HG03571 (cell line): ENCODE results near the gene LPCAT3.
A peak's percentile ranks its signal among the peaks of the same experiment; 100 is the strongest.

Experiments used
- ATAC-seq: cut with Tn5 transposase; IDR thresholded peaks from one replicate; pipeline ENCODE4 v1.9.1; 2021; ENCODE audit not compliant: unreplicated experiment

The LPCAT3 gene

DNA sequence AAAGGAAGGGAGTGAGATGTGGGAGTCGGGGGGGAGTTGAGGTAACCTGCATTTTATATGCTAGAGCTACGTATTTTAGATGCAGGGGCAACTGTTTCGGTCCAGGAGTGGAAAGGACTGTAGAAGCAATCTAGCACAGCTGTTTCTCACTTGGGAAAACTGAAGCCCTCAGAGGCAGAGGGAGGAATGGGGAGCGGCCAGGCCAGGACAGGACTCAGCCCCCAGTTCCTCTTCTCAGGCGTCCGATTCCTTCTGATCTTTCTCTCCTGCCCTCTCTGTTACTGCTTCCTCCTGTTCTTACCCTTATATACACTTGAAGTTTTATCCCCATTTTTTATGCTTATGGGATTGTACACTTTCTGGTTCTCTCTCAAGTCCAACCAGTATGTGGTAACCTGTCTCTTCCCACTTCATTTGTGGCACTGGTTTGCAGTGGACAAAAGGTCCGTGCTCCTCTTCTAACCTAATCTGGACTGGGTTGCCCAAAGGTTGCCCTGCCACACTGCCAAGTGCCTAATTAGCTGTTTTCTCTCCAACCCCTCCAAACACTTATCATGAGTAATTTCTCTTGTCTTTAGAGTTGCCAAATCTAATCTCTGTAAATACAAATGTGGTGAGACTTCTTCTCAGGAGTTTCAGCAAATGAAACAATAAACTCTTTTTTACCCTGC is 16.2 kb downstream of the LPCAT3 start:
- no peak for ATAC-seq

- ATAC-seq = no peak
Observed at GRCh38 chr12:6998715-6999451, 19.4 kb downstream of the LPCAT3 start.

DNA sequence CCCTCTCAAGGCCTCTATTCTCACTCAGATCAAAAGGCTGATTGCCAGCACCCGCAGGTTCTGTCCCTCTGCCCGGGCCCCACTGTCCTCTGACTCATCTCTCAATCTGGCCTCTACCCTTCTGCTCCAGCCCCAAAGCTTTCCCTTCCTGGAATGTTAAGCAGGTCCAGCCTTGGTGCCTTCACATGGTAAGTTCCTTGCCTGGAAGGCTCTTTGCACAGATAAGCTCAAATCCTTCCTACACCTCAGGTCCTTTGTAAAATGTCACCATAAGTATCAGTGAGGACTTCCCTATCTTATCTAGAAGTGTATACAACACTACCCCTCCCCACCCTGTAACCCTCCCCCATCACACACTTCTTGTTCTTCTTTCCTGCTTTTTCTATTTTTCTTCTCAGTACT is 22.2 kb downstream of the LPCAT3 start:
- ATAC-seq = no peak

DNA sequence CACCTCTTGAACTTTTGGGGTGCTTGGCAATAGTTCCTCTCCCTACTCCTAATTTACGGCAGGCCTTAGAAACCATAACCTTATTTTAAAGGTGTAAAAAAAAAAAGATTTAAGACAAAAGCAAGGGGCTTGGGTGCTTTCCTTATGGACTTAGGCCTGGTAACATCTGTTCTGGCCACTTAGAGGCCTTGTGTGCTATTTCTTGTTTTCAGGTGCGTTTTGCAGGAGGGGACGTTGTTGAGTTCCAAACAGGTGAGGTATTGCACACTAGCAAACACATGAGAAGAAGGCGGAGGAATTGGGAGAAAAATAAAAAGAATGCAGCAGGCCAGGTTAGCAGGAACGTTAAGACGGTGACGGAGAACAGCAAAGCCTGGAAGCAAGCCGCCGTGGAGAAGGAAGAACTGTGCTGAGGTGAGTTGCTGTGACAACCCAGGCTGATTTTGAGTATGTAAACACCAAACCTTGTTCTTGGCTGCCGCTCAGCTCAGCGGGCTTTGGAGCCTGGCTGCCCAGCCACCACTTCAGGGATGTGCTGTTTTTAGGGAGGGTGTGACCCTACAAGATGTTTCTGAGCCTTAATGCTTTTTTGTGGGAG is 30.2 kb downstream of the LPCAT3 start:
- ATAC-seq = no peak

GRCh38 chr12:6982532-6982931 is 35.7 kb downstream of the LPCAT3 start:
- no peak for ATAC-seq

- no peak for ATAC-seq
Observed at GRCh38 chr12:6981152-6982052, 36.9 kb downstream of the LPCAT3 start.

GRCh38 chr12:6980740-6981139 is 37.5 kb downstream of the LPCAT3 start:
- ATAC-seq = no peak

- ATAC-seq = no peak
Observed at GRCh38 chr12:6980075-6980474, 38.2 kb downstream of the LPCAT3 start.

GRCh38 chr12:6979453-6979852 is 38.8 kb downstream of the LPCAT3 start:
- ATAC-seq = no peak

DNA sequence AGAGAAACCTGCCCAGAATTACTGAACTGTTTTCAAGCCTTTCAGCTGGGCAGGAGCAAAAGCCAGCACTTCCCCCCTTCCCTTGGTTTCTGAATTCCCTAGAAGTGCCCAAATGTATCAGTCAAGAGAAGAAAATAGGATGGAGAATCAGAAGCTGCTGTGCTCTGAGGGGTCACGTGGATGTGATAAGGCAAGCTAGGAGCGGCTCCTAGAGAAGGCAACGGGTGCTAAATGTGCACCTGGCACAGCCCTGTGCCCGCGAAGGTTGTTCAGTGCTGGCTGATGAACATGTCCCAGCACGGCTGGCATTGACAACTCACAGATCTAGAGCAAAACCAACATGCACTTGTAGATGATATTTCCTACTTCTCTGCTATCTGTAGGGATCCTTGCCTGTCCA is 39.3 kb downstream of the LPCAT3 start:
- no peak for ATAC-seq

- ATAC-seq = no peak
Observed at GRCh38 chr12:6978611-6979011, 39.7 kb downstream of the LPCAT3 start.

GRCh38 chr12:6978188-6978587 is 40.1 kb downstream of the LPCAT3 start:
- ATAC-seq = no peak

DNA sequence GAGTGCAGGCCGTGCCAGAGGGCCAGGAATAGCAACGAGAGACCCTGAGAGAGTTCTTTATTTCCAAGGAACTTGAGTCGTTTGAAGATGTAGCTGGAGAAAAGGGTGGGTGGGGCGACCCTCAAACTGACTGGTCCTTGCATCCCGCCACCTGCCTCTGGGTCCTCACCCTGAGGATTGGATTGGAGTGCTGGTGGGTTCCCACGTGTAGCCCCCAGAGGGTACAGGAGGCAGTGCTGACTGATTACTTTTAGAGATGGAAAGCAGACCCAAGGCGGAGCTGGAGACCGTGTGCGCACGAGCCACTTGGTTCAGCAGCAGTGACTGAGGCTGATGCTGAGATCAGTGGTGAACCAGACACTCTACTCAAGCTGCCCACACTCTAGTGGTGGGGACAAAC is 40.6 kb downstream of the LPCAT3 start:
- no peak for ATAC-seq

DNA sequence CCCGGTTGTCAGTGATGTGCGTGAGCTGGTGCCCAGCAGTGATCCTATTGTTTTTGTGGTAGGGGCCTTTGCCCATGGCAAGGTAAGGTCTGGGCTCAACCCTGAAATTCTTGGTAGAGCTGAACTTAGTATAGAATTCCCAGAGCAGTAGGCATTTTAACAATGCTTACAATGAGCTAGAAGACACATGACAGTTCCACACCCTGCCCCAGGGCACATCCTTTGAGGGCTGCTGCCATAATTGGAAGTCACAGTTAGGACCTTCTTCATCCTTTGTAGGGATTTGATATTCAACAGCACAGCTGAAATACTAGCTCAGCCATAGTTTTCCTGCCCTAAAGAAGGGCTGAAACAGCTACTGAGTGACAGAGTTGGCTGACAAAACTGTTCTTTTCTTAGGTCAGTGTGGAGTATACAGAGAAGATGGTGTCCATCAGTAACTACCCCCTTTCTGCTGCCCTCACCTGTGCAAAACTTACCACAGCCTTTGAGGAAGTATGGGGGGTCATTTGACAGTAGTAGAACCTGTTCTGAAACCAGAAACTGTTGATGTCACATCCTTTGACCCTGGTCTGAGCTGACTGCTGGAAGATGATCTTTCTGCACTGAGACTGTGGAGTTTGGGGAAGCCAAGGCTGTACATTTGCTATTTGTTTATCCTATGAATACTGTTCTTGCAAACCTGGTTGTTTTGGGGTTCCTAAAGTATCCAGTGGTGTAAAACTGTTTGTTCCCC is 42.8 kb downstream of the LPCAT3 start:
- no peak for ATAC-seq

DNA sequence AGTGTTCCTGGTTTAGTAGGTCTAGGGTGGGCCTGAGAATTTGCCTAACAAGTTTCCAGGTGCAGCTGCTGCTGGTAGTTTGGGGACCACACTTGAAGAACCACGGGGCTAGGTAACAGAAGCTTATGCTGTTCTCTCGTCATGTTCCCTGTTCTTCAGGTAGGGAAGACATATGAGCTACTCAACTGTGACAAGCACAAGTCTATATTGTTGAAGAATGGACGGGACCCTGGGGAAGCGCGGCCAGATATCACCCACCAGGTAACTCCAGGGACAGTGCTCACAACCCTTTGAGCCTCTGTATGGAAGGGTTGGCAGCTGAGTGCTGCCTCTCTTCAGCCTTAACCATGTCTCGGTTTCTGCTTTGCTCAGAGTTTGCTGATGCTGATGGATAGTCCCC is 44.1 kb downstream of the LPCAT3 start:
- no peak for ATAC-seq

- peak; percentile 33 for ATAC-seq
Observed at GRCh38 chr12:6970096-6970527, 48.2 kb downstream of the LPCAT3 start.

DNA sequence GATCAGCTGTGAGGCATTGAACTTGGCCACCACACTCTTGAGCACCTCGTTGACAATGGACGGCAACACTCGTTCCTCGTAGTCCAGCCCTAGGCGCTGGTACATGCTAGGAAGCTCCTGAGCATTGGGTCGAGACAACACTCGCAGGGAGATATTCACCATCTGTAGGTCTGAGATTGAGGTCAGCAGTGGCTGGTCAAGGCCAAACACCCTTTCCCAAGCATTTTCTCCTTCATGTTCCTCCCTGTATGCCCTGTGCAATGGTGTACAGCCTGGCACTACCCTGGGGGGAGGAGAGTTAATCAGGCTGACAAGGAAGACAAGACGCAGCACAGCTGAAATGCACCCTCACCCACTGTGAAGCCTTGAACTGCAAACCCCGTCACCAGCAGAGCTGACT is 49.9 kb downstream of the LPCAT3 start:
- no peak for ATAC-seq

DNA sequence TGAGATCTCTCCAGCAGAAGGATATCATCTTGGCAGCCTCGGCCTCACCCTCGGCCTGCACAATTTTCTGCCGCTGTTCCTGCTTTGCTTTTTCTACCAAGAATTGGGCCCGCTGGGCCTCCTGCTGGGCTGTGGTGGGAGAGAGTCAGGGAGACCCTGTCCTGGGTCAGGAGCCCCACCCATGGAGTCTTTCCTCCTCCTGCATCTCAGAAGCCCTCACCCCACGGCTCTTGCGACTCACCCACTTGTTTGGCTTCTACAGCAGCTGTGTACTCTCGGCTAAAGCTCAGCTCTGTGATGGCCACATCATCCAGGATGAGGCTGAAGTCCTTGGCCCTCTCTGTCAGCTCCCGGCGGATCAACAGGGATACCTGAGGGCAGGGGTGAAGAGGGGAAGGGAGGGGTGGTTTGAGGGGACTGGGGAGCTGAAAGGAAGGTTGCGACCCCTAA is 50.6 kb downstream of the LPCAT3 start:
- no peak for ATAC-seq

DNA sequence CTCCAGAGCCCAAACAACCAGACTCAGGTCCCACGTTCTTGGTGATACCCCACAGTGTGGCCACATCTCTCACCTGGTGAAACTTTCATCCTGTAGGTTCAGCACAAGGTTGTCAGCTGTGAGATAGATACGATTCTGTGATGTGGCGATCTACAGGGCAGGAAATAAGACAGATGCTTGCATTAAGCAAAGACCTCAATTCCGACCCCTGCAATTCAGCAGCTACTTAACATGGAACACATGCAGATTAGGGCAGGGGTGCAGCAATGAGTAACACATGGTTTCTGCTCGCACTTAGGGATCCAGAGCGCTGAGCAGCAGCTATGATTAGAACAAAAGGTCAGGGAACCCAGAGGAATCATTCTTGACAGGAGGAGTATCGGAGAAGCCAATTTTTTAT is 51.9 kb downstream of the LPCAT3 start:
- ATAC-seq = no peak

- ATAC-seq = no peak
Observed at GRCh38 chr12:6965714-6966113, 52.6 kb downstream of the LPCAT3 start.
